HG03469 (cell line): Measurements from ENCODE around the gene KLF11.
"Not testable (repeated sequence)": the region's sequence is repeated elsewhere in the genome, so short reads cannot be mapped to it uniquely, and the experiment has no call there.

ENCODE experiments used
- ATAC-seq: cut with Tn5 transposase; IDR thresholded peaks from one replicate; pipeline ENCODE4 v1.9.1; 2021; ENCODE audit warnings: mild to moderate bottlenecking, moderate library complexity, moderate number of reproducible peaks; ENCODE audit not compliant: unreplicated experiment

The KLF11 gene

GRCh38 chr2:10080536-10081304 is 37.4 kb downstream of the KLF11 start:
- no peak for ATAC-seq

GRCh38 chr2:10083046-10083445 is 39.7 kb downstream of the KLF11 start:
- no peak for ATAC-seq

DNA sequence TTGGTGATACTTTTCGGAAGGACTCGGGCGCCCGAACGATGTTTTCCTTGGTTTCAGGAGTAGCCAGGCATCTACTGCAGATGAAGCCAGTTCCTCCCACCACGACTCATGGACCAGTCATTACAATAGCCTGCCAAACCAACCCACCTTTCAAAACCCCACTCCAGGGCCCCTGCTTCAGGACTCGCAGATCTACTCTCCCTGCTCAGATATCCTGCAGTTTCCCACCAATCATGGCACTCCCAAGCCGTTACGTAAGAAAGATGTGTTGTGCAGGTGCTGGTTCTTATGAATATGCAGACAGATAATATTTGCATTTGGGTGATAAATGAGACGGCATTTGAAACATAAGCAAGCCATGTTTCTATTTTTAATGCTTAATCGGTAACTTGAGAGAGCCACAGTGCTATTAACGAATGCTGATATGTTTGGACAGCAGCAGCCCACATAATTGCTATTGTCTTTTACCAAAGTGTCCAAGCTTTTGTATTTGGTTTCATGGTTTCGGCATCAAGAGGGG is 40.4 kb downstream of the KLF11 start:
- ATAC-seq = no peak

- ATAC-seq = no peak
Observed at GRCh38 chr2:10084223-10084865, 41.0 kb downstream of the KLF11 start.

- ATAC-seq = no peak
Observed at GRCh38 chr2:10085043-10085667, 41.8 kb downstream of the KLF11 start.

DNA sequence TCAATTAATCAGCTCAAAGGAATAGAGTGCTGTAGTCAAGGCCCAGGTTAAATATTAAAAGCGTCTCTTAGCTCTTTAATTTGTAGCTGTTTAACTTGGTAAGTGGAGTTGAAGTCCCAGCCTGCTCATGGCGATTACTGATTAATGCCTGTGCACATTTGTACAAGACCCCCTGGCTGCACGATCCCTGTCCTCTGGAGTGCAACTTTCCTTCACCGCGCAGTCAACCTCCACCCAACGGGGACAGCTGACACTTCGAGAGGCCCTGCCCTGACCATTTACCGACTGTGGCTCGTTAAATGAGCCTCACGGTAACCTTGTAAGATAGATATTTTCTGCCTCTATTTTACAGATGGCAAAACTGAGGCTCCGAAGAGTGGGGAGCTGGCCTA is 42.3 kb downstream of the KLF11 start:
- no peak for ATAC-seq

- ATAC-seq = no peak
Observed at GRCh38 chr2:10086950-10087349, 43.6 kb downstream of the KLF11 start.

GRCh38 chr2:10087360-10087759 is 44.0 kb downstream of the KLF11 start:
- no peak for ATAC-seq

GRCh38 chr2:10089565-10090190 is 46.3 kb downstream of the KLF11 start:
- ATAC-seq = no peak

- no peak for ATAC-seq
Observed at GRCh38 chr2:10091182-10091888, 48.0 kb downstream of the KLF11 start.

DNA sequence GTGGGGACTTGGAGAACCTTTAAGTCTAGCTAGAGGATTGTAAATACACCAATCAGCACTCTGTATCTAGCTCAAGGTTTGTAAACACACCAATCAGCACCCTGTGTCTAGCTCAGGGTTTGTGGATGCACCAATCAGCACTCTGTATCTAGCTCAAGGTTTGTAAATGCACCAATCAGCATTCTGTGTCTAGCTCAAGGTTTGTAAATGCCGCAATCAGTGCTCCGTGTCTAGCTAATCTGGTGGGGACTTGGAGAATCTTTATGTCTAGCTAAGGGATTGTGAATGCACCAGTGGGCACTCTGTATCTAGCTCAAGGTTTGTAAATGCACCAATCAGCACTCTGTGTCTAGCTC is 48.5 kb downstream of the KLF11 start:
- not testable (repeated sequence) for ATAC-seq

DNA sequence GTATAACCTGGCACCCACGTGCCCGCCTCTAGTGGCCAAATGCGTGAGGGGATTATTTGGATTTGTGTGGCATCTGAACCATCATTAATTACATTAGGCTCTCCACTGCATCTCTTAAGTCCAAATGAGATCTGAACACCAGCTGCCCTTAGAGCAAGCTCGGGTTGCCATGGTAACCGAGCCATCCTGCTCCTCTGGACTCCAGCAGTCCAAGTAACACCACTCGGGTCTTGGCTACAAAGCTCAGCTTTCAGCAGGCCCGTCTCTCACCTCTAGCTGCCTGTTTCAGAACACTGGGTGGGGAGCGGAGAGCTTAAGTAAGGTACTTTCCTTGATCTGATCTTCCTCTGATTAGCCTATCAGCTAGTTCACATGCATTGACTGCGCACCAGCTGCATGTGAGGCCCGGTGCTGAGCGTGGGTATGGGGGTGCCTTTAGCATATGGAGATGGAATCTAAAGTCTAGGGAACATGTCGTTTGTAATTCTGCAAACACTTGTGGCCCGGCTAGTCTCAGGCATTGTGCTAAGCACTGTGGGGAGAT is 51.0 kb downstream of the KLF11 start:
- no peak for ATAC-seq

DNA sequence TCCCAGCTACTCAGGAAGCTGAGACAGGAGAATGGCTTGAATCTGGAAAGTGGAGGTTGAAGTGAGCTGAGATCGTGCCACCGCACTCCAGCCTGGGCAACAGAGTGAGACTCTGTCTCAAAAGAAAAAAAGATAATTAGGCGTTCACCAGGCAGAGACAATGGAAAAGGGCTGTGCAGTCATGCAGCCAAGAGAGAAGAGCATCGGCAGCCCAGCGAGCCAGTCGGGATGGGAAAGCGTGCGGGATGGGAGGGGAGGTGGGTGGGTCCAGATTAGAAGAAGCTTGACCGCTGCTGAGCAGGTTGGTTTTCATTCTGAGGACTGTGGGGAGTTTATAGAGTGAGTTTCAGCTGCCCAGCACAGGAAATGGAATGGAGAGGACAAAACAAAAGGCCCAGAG is 51.8 kb downstream of the KLF11 start:
- ATAC-seq = no peak

GRCh38 chr2:10096641-10097040 is 53.3 kb downstream of the KLF11 start:
- ATAC-seq = no peak

GRCh38 chr2:10097352-10098148 is 54.2 kb downstream of the KLF11 start:
- ATAC-seq = no peak

GRCh38 chr2:10101491-10101890 is 58.1 kb downstream of the KLF11 start:
- no peak for ATAC-seq

- no peak for ATAC-seq
Observed at GRCh38 chr2:10103179-10103578, 59.8 kb downstream of the KLF11 start.
